ENCODE measurements around the gene SPNS1.
A peak's percentile ranks its signal among the peaks of the same experiment; 100 is the strongest.

The SPNS1 gene

DNA sequence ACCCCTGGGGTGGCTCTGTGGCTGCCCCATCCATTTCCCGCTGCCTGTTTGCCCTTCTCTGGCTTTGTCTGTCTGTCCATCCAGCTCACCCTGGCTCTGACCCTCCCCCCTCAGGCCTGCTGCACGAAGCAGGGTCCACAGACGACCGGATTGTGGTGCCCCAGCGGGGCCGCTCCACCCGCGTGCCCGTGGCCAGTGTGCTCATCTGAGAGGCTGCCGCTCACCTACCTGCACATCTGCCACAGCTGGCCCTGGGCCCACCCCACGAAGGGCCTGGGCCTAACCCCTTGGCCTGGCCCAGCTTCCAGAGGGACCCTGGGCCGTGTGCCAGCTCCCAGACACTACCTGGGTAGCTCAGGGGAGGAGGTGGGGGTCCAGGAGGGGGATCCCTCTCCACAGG is 9.5 kb downstream of the SPNS1 start:
- Histone ChIP-seq H3K9me3 (ENCODE audit: low read depth, low read length) (no peaks in the 10 kb centered on the region), H3K4me3 (no peak overlapping the region), H3K9ac (ENCODE audit: insufficient read length) (no peak overlapping the region), H3K27ac (no peak overlapping the region), H3K36me3 (ENCODE audit: insufficient read depth, low read length) (peaks cover 3% of the 10 kb centered on the region; the same call in 1 of the 2 replicates)
- no peak for DNase-seq (ENCODE audit: low read depth, low spot score)
- TF ChIP-seq FOXP2 (optimal IDR thresholded peaks at IDR 0.05; ENCODE audit: control extremely low read depth, extremely low read length, insufficient read depth) (no peak), EZH2 (IDR thresholded peaks at IDR 0.05) (no peak), POLR2AphosphoS5 (IDR thresholded peaks at IDR 0.05; ENCODE audit: borderline replicate concordance, low read depth, low read length) (no peak)

DNA sequence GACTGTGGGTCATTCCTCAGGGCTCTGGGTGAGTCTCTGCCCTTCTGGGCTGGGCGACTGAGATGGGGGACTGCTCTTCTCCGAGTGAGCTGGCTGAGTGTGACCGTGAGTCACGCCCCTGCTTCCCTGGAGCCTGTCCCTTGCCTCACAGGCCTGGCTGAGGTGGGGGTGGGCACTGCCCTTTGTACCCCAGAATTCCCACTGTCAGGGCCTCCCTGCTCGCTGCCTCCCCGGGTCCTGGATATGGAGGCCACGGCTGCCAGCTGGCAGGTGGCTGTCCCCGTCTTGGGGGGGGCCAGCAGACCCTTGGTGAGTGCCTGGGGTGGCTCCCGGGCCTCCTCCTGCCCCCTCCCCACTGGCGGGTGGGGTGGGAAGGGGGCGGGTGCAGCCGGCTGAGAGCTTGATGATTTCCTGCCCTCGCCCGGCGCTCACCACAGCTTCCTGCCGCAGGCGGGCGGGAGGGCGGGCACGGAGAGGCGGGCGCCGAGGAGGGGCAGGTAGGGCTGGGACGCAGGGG is 10.1 kb downstream of the SPNS1 start, which contains the start of gene LAT:
TSS of gene LAT (plus strand) at position 434 of the 517 bp plus-strand sequence. CDS start 366 bp downstream, outside the sequence.
- DNase-seq (ENCODE audit: low read depth, low spot score): no peak
- H3K9ac ChIP-seq (ENCODE audit: insufficient read length): no peak within 1 kb of the TSS
- peak within 1 kb of the TSS; percentile 36; the same call in 1 of the 2 replicates for H3K4me3 ChIP-seq
- TF ChIP-seq EZH2 (IDR thresholded peaks at IDR 0.05): no peak
- TF ChIP-seq FOXP2 (optimal IDR thresholded peaks at IDR 0.05; ENCODE audit: control extremely low read depth, extremely low read length, insufficient read depth): no peak
- TF ChIP-seq POLR2AphosphoS5 (IDR thresholded peaks at IDR 0.05; ENCODE audit: borderline replicate concordance, low read depth, low read length): no peak
- H3K27ac ChIP-seq: no peak within 1 kb of the TSS
- peaks cover 3% of the 10 kb centered on the region; the same call in 1 of the 2 replicates for H3K36me3 ChIP-seq (ENCODE audit: insufficient read depth, low read length)
- H3K9me3 ChIP-seq (ENCODE audit: low read depth, low read length): no peaks in the 10 kb centered on the region

GRCh38 chr16:28985211-28986041 is 10.8 kb downstream of the SPNS1 start:
- Histone ChIP-seq H3K36me3 (ENCODE audit: insufficient read depth, low read length) (peaks cover 3% of the 10 kb centered on the region; the same call in 1 of the 2 replicates), H3K27ac (no peak overlapping the region)

DNA sequence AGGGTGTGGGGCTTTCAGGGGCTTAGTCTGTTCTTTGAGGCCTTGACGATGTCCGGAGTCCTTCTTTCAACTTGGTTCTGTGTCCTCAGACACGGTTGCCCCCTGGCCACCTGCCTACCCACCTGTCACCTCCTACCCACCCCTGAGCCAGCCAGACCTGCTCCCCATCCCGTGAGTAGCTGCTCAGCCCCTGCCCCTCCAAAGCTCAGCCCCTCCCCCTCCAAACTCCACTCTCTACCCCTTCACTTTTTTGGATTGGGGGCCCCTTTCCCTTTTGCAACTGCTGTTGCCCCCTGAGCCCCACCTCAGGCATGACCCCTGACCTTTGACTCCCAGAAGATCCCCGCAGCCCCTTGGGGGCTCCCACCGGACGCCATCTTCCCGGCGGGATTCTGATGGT is 11.5 kb downstream of the SPNS1 start:
- TF ChIP-seq FOXP2 (optimal IDR thresholded peaks at IDR 0.05; ENCODE audit: control extremely low read depth, extremely low read length, insufficient read depth) (no peak), POLR2AphosphoS5 (IDR thresholded peaks at IDR 0.05; ENCODE audit: borderline replicate concordance, low read depth, low read length) (no peak), EZH2 (IDR thresholded peaks at IDR 0.05) (no peak)
- no peaks in the 10 kb centered on the region for H3K9me3 ChIP-seq (ENCODE audit: low read depth, low read length)
- H3K36me3 ChIP-seq (ENCODE audit: insufficient read depth, low read length): peaks cover 3% of the 10 kb centered on the region; the same call in 1 of the 2 replicates
- no peak overlapping the region for H3K9ac ChIP-seq (ENCODE audit: insufficient read length)
- H3K4me3 ChIP-seq: no peak overlapping the region
- H3K27ac ChIP-seq: no peak overlapping the region
- DNase-seq (ENCODE audit: low read depth, low spot score): no peak

More at GRCh38 chr16:28985211-28986041, 10.8 kb downstream of the SPNS1 start:
- TF ChIP-seq EZH2 (IDR thresholded peaks at IDR 0.05) (no peak), POLR2AphosphoS5 (IDR thresholded peaks at IDR 0.05; ENCODE audit: borderline replicate concordance, low read depth, low read length) (no peak), FOXP2 (optimal IDR thresholded peaks at IDR 0.05; ENCODE audit: control extremely low read depth, extremely low read length, insufficient read depth) (no peak)
- no peaks in the 10 kb centered on the region for H3K9me3 ChIP-seq (ENCODE audit: low read depth, low read length)
- DNase-seq (ENCODE audit: low read depth, low spot score): no peak
- no peak overlapping the region for H3K9ac ChIP-seq (ENCODE audit: insufficient read length)
- no peak overlapping the region for H3K4me3 ChIP-seq

DNA sequence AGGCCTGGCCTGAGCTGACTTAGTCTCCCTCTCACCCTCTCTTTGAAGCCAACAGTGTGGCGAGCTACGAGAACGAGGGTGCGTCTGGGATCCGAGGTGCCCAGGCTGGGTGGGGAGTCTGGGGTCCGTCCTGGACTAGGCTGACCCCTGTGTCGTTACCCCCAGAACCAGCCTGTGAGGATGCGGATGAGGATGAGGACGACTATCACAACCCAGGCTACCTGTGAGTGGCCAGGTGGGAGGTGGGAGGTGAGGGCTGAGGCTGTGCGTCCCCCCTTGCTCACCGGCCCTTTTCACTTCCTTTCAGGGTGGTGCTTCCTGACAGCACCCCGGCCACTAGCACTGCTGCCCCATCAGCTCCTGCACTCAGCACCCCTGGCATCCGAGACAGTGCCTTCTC is 11.9 kb downstream of the SPNS1 start:
- H3K9me3 ChIP-seq (ENCODE audit: low read depth, low read length): no peaks in the 10 kb centered on the region
- DNase-seq (ENCODE audit: low read depth, low spot score): no peak
- TF ChIP-seq FOXP2 (optimal IDR thresholded peaks at IDR 0.05; ENCODE audit: control extremely low read depth, extremely low read length, insufficient read depth) (no peak), POLR2AphosphoS5 (IDR thresholded peaks at IDR 0.05; ENCODE audit: borderline replicate concordance, low read depth, low read length) (no peak), EZH2 (IDR thresholded peaks at IDR 0.05) (no peak)
- H3K36me3 ChIP-seq (ENCODE audit: insufficient read depth, low read length): peaks cover 3% of the 10 kb centered on the region; the same call in 1 of the 2 replicates
- H3K9ac ChIP-seq (ENCODE audit: insufficient read length): no peak overlapping the region
- H3K27ac ChIP-seq: no peak overlapping the region
- no peak overlapping the region for H3K4me3 ChIP-seq

DNA sequence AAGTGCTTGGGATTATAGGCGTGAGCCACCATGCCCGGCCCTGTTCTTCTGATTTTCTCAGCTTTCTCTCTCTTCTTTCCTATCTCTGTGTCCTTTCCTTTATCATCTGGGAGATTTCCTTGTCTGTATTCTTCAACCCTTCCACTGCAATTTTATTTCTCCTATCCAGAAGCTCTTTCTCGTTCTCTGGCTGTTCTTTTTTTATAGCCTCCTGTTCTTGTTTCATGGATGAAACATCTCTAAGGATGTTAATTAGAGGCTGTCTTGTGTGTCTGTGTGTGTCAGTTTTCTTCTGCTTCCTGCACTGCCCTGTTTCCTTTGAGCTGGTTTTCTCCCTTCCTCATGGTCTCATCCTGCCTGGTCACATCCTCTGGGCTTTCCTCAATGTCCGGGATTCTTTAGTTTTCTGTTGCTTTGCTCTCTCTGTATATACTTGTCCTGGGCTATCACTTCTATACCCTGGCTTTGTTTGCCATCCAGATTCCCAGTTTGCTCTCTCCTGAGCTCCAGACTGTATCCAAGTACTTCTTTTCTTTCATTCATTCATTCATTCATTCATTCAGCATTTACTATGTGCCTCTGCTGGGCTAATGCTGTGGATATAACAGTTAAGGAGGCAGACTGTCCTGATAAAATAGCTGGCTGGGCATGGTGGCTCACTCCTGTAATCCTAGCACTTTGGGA is 12.7 kb downstream of the SPNS1 start:
- TF ChIP-seq FOXP2 (optimal IDR thresholded peaks at IDR 0.05; ENCODE audit: control extremely low read depth, extremely low read length, insufficient read depth): no peak
- no peak for TF ChIP-seq POLR2AphosphoS5 (IDR thresholded peaks at IDR 0.05; ENCODE audit: borderline replicate concordance, low read depth, low read length)
- no peak for TF ChIP-seq EZH2 (IDR thresholded peaks at IDR 0.05)
- Histone ChIP-seq H3K4me3 (no peak overlapping the region), H3K9ac (ENCODE audit: insufficient read length) (no peak overlapping the region), H3K9me3 (ENCODE audit: low read depth, low read length) (no peaks in the 10 kb centered on the region), H3K27ac (no peak overlapping the region), H3K36me3 (ENCODE audit: insufficient read depth, low read length) (peaks cover 3% of the 10 kb centered on the region; the same call in 1 of the 2 replicates)
- no peak for DNase-seq (ENCODE audit: low read depth, low spot score)

GRCh38 chr16:28989363-28989762 is 14.8 kb downstream of the SPNS1 start:
- Histone ChIP-seq H3K27ac (no peak overlapping the region), H3K4me3 (no peak overlapping the region), H3K9ac (ENCODE audit: insufficient read length) (no peak overlapping the region), H3K36me3 (ENCODE audit: insufficient read depth, low read length) (peaks cover 3% of the 10 kb centered on the region; the same call in 1 of the 2 replicates), H3K9me3 (ENCODE audit: low read depth, low read length) (no peaks in the 10 kb centered on the region)
- DNase-seq (ENCODE audit: low read depth, low spot score): no peak
- TF ChIP-seq POLR2AphosphoS5 (IDR thresholded peaks at IDR 0.05; ENCODE audit: borderline replicate concordance, low read depth, low read length): no peak
- TF ChIP-seq EZH2 (IDR thresholded peaks at IDR 0.05): no peak
- TF ChIP-seq FOXP2 (optimal IDR thresholded peaks at IDR 0.05; ENCODE audit: control extremely low read depth, extremely low read length, insufficient read depth): no peak
